CD4-positive, alpha-beta T cell treated with Interleukin-4 for 4 hours (primary cell): ENCODE results near the gene HCN1.

Source experiments
- DNase-seq: peaks from one replicate; pipeline ENCODE4 v3.0.0-alpha.2; 2020

HCN1 gene

DNA sequence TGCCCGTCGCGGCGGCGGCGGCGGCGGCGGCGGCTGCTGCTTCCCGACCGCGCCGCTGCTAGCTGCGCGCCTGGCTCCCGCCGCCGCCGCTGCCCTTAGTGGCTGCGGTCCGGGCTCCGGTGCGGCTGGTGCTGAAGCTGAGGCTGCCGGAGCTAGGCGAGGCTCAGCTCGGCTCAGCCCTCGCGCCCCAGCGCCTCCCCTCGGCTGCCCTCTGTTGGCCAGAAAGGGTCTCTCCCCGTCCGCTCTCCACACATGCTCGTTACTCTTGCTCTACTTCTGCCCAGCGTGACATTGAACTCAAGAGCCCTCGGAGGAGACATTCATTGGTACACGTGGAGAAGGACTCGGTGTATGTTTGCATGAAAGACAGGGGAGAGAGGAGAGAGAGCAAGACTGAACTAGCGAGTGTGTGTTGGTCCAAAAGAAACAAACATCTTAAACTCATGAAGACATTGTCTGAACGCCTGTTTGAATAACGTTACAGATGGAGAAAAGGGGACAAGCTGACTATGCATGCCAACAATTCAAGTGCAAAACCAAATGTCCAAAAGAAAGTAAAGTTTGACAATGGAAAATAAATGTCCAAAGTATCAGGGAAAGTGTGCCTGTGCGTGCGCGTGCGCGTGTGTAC is at the start of gene HCN1:
Gene HCN1, minus strand, starts transcription at position 175 of the 631 bp plus-strand sequence.
- DNase-seq: no peak

DNA sequence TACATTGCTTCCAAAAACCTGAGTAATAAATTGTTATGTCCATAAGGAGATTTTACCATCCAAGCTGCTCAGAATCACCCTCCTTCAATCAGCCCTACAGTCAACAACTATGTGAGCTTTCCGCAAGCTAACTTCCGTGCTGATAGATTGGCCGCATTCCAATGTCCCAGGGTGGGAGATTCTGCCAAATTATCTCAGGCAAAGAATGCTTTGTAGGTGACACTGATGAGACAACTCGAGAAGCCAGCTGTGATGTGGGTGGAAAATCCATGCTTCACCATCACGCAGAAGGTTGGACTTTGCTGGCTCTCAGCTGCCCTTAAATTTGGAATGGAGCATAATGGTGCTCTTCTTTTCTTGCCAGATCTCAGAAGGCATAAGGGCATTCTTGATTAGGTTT is 44.9 kb upstream of the HCN1 start:
- no peak for DNase-seq

DNA sequence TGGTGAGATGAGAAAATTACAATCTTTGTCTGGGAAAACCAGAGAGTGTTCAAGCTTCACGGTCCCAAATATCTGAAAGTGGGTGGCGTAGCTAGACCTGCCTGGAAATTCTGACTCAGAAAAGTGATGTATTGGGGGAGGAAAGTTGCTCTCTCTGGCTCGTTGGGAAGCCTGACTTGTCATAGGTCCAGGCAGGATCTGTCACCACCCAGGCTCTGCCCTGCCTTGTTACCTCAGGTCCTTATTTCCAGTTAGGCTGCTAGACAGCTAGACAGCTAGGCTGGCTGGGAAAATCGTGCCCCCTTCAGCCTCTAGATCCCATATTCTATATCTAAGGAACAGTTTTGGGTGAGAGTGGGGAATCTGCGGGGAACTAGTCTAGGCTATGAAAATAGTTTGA is 41.0 kb upstream of the HCN1 start:
- DNase-seq: no peak

DNA sequence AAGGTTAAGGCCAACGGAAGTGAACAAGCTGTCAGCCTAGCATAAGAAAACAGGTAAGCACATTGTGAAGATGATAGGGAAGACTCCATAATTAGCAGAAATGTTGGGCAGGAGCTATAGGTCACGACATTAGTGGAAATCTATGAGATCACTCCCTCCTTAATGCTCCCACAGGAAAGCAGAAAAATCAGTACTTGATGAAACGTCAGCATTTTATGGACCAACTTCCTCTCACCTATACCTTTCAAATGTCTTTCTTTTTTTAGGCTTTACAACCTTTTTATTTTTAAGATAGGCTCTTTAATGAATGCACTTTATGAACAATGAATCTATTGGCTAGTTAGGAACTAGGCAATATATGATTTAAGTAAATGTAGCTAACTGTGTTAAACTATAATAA is 29.4 kb upstream of the HCN1 start:
- no peak for DNase-seq

DNA sequence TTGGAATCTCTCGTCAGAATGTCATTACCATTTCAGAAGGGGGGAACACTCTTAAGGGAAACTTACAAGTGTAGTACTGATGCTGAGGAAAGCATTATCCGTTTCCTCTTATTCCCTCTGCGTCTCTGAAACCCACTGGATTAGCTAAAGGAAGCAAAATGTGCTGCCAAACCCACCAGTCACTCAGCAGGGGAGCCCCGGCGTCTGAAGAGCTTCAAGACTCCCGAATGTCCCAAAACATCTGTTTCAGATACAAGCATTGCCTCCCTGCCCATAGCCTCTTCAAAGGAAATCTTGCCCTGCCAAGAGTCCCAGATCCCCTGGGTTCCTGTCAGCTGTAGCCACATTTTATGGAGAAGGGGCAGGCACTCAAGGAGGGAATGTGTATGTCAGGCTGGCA is 1.0 kb upstream of the HCN1 start:
- DNase-seq: no peak

DNA sequence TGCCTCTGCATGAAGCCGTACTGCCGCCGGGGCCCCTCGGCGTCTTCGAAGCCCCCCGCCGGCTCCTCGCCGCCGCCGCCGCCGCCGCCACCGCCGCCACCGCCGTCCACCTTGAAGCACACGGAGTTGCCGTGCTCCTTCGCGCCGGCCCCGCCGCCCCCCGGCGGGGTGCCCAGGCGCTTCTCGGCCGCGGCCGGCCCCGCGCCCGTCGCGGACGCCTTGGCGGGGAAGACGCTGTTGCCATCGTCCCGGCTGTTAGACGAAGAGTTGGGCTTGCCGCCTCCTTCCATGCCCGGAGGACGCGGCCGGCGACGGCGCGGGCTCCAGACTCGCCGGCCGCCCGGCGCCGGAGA is 400 bp downstream of the HCN1 start:
- no peak for DNase-seq

DNA sequence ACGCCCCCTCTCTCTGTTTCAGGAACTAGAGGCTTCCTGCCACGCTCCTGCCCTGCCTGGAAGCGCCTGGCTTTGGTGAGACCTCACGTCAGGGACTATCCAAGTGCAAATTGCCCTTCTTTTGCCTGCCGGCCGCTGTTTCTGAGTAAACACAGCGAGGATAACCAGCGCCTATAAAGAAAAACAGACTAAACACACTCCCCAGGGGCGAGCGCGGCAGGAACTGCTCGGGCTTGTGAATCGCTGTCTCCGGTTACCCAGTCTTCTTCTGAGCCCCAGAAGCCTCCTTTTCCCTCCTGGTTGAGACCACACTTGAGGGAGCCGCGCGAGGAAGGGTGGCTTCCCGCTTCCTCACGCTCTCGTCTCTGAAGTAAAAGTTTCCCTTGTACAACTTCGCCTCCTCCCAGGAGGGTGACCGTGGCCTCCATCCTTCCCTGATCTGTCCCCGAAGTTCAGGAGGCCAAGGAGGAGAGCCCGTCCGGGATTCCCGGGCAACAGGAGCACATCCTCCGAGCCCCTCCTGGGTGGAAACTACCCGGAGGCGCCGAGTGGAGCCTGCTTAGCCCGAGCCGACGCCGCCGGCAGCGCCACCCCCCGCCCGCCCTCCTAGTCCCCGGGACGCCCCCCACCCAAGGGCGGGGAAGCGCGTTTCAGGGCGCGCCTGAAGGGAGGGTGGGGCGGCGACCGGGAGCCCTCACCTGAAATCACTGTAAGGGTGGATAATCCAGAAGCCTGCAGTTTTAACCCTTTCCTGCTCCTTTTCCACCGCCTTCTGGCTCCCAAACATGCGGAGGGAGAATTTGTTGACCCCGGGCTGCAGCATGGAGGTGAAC is 993 bp downstream of the HCN1 start:
- DNase-seq: no peak

DNA sequence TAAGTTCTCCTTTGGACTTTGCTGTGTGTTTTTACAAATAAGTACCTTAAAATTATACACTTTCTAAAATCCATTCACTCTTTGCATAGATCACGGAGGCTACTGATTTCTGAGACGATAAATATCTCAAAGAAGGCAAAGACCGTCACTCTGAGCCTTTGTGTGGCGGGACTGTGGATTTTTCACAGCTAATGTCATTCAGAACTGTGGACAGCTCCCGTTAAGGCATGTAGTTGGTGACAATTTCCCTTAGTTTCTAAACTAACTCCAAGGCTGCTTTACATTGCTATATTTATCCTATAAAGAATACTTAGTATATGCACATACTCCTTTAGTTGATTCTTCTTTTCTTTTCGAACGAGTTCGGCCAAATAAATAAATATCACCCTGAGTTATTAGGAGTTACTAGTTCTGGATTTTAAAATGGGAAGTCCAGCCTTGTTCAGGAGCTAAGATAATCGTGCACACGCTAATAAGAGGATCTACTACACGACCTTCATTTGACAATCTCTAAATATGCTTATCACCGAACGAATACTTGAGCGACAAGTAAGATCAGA is 1.8 kb downstream of the HCN1 start:
- no peak for DNase-seq

DNA sequence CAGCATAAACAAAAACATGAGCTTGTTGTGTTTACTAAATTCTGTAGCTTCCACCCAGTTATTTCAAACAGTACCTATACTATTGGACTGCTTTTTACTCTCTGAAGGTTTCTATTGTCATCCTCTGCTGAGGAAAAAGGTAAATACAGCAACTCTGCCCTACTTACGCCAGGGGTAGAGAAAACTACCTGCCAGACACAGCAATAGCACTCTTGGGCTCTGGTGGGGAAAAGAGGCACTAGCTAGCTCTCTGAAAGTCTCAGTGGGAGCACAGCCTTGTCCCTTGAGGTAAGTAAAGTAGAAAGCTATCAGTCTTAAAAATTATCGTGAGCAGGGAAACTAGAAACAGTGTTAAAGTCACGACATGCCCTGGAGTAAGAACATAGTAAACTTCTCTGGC is 3.7 kb downstream of the HCN1 start:
- no peak for DNase-seq

DNA sequence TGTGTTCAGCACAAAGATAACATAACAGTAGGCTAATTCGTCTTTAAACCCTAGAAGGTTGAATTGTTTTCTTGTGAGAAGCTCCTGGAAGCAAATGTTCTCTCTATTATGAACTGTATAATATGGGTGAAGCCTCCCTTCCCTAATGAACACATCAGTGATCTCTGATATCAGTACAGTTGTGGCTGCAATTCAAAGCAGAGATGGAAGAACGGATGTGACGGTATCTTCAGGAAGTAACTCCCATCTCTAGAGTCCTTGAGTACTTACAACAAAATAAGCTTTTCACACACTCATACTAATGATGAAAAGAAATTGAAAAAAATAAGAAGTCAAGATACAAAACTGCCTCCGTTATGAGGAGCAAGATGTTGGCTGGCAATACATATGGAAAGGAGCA is 4.5 kb downstream of the HCN1 start:
- DNase-seq: no peak

DNA sequence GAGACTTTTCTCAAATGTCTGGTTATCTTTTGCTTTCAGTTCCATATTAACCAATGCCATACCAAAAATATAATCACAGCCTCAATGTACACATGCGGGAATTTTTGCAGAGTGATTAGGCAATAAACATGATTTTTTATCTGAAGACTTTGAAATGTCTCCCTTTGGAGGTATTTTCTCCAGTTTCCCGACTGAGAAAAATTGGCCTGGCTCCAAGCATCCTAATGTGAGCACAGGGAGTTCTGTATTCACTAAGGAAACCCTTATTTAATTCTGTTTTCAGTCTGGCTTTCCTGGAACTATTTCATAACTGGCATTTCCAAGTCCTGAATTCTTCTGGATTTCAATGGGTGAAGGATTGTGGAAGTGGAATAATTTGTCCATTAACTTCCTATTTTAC is 8.5 kb downstream of the HCN1 start:
- DNase-seq: no peak

DNA sequence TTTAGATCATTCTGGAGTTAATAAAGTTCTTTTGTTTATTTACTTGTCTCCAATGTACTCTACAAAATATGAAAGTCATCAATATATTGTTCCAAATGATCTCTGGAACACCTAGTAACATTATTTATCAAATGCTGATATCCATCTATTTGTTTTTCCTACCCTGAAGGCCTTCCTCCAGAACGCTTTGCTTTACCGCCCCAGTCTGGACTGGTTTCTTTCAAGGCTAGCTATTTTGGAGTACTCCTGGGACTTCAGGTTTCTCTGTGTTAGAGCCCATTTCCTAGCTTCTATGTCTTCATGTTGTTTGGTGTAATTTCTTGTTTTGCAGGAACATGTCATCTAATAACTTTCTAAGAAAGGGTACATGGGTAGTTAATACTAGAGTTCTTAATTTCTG is 9.6 kb downstream of the HCN1 start:
- DNase-seq: no peak

DNA sequence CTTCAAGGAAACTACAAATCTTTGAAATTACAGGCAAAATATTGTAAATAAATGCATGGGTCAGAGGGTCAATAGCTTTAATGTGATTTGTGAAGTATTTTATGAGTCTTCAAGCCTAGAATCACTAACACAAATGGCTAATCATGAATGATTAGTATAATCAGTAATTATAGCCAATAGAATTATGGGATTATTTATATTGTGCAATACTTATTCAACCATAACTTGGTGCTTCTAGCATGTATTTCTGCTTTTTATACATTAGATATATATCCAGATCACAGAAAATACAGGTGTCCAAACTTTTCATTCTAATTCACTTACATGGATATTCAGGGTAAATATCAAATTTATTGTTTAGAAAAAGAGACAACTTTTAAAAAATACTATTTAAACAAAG is 12.1 kb downstream of the HCN1 start:
- no peak for DNase-seq

DNA sequence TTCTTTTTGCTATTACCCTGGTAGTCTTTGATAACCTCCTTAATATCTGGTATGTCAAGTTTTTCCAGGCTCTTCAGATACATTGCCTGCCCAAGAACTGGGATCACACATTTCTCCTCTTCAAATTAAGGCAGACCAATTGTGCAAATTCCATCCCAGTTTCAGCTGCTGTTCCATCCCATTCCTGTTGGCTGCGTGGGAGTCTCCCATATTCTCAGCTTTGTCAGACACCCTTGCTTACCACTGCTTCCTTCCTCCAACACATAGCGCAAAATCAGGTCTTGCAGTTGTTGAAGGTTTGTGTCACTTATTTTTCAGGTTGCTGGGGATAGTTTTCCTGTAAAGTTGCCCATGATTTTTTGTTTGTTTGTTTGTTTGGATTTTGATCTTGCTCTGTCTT is 15.2 kb downstream of the HCN1 start:
- no peak for DNase-seq

DNA sequence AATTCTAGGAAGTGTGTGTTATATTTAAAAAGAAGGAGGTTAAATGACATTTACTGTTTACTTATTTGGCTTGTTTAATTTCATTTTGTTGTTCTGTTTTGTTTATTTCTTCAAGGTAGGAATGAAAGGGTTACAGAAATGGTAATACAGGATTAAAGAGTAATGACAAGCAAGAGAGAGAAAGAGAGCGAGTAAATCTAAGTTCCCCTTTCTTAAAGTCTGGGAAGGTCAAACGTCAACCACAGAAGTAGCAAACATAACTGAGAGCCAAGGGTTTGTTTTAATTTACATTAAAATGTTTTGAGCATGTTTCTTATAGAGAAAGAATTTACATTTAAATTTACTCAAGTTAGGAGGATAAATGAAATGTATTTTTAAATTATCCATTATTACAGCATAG is 18.7 kb downstream of the HCN1 start:
- no peak for DNase-seq

DNA sequence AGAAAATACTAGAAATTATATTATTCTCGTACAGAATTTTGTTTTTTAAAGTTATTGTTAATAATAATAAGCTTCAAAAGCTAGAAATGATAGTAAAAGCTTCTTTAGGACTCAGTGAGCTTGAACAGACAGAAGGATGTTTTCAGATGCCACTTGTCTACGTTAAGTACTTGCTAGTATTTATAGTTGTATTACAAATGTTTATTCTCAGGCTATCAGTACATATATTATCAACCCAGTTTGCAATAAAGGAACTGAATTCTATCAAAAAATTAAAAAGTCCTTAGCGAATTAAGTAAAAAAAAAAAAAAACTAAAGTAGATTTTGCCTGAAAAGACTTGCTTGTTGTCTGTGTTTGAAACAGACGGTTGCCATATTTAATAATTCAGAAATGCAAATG is 23.9 kb downstream of the HCN1 start:
- DNase-seq: no peak

DNA sequence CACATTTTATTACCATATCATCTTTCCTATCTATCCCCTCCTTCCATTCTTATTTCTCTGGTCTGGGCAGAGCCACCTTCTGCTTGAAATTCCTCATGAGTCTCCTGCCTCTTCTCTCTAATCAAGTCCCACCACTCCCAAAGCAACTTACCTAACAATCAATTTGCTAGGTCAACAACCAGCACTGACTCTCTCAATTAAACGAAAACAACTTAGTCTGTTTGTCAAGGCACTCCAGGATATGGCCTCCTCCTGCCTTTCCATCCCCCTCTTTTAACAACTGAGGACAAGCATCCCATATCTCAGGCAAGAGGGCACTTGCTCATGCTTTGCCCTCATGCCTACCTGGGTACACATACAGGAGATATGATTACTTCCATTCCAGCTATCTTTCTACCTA is 47.4 kb downstream of the HCN1 start:
- no peak for DNase-seq

DNA sequence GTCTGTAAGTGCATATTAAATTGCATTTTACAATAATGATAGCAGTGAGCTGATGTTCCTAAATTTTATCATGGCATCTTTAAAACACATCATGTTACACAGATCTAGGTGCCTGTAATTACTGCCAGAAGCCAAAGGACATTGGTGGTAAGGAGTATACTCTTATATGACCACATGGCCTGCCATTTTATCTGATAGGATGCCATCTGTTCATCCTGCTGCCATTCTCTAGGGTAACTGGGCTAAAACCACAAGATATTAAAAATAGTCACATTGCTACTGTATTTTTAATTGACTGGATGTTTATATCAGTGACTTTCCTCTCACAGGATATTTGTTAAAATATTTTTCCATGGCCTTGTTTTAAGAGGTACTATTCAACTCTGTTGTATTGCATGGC is 53.1 kb downstream of the HCN1 start:
- no peak for DNase-seq

DNA sequence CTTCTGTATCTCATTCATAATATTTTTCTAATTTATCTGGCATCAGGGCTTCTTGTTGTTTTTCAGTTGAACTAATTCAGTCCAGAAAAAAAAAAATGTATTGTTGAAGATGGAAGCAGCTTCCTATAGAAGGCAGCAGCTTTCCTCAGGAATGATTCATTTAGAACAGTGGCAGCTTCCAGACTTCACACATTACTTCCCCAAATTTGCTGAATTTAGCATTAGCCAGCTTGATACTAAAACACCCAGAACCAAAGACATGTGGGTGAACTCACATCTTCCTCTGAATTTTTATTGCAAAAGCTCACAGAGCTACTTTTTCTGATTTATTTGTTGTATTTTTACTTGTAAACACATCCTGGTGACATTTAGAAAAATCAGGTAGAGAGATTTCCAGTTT is 53.8 kb downstream of the HCN1 start:
- DNase-seq: no peak

DNA sequence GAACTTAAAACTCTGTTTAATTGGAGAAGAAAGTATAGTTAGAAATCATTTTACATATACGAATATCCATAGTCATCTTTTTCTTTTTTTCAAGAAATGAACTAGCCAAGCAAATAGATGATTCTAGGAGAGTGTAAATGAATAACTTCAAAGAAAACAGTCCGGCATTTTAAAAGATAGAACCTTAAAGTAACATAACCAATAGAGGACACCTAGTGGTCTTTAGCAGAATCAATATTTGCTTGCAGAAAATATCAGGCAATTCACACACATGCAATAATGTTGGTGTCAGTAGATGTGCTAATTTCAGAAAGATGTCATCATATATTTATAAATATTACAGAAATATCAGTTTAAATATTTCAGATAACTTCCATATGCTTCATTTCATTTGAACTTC is 57.1 kb downstream of the HCN1 start:
- no peak for DNase-seq

DNA sequence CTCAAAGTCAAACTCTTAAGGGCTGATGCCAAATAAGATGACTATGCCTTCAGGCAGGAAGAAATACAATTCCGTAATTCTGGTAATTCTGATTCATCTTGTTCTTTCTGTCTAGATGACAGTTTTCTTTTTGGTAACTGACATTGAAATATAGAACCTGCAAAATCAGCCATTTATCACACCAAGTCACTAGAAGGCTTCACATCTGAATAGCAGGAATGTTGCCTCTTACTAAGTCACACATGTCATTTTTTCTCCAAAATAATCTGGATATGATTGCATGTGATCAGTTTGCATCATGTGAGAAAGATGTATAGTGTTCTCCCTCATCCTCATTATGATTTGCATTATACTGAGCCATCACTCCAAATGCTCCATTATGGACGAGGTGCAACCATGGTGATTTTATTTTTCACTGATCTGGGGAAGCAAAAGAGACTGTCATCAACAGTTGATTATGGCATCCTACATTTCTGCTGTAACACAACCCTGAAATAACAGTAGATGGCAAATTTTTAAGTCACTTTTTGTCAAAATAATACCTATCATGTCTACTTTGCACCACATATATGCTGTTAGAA is 69.0 kb downstream of the HCN1 start:
- no peak for DNase-seq

DNA sequence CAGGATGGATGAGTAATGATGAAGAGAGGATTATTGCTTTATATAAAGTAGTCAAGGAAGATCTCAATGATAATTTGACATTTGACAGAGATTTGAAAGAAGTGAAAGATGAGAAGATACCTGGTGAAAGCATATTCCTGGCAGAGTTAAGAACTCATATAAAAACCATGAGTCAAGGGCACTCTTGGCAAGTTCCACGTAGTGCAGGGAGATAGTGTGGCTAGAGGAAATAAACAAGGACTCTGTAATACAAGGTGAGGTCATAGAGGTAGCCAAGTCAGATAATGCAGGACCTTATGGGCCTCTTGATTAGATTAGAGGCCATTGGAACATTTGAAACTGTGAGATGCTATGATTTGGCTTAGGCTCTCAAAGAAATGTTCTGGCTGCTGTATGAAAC is 72.3 kb downstream of the HCN1 start:
- DNase-seq: no peak

DNA sequence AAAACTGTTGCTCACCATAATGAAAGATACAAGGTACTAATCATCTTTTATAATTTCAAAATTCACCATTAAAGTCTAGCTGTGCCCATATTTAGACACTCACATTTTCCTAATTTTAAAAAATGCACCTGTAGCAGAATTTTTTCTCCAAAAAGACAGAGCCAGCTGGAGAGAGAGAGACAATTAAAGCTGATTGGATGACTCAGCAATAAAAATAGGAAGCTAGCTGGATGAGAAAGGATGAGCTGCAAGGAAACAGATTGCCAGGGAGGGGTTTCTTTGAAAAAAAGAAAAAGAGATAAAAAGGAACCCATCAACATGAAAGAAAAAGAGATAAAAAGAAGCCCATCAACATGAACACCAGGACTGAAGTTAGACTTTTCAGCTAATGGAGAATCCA is 73.8 kb downstream of the HCN1 start:
- DNase-seq: no peak

DNA sequence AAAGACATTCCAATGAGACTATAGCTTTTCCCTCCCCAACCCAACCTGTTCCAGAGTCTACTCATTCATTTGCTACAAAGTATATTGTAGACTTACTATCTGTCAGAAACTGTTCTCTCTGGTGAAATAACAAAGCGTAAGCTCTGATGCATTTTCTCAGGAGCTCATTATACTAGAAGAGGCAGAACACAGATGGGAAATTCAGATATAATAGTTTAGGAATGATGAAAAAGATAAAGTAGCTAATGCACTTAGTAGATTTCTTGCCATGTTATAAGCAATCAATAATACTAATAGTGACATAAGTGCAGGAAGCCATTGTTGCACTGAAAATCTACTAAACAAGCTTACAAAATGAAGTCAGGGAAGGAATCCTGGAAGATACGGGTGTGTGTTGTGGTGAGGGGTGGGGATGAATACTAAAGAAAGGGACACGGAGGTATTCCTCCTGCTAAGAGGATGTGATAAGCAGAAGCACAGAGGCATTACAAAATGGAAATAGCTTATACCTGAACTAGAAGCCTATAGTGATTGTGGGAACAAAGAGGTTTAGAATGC is 78.2 kb downstream of the HCN1 start:
- DNase-seq: no peak
